K562 (cell line): ENCODE data around the gene MRPL55.

Experiments used
- CREB1 ChIP-seq, 2 experiments: sonication (generic) in 1 of 2; formaldehyde crosslinking in 1 of 2; IDR thresholded peaks; 2 replicates each; pipeline versions ENCODE4 v1.6.1 to v1.8.0; 2012 to 2022; ENCODE audit warnings: inconsistent platforms in 1 of 2, mild to moderate bottlenecking in 1 of 2, missing genetic modification reagents in 1 of 2, moderate library complexity in 1 of 2
- CTCF ChIP-seq, 3 experiments: IDR thresholded peaks in 2 of 3; conservative IDR thresholded peaks in 1 of 3; 2 replicates each; pipeline ENCODE4 v1.5.1; 2011 to 2012; ENCODE audit warnings: low read length in 3 of 3, mild to moderate bottlenecking in 3 of 3, control low read depth in 2 of 3, improper control_type of control experiment in 1 of 3, inconsistent platforms in 1 of 3, low read depth in 1 of 3, mixed read lengths in 1 of 3, moderate library complexity in 1 of 3; ENCODE audit not compliant: insufficient read depth in 2 of 3
- MTA3 ChIP-seq: fragments of 450-650 bp; formaldehyde crosslinking; IDR thresholded peaks from 2 replicates; pipeline ENCODE4 v1.6.1; 2017; ENCODE audit warnings: mild to moderate bottlenecking, borderline replicate concordance
- TOE1 ChIP-seq, 2 experiments: fragments of 450-650 bp in 1 of 2; sonication (generic) in 1 of 2; formaldehyde crosslinking in 1 of 2; IDR thresholded peaks; 2 replicates each; pipeline versions ENCODE4 v1.7.1 to v1.8.0; 2016 to 2022; ENCODE audit warnings: borderline replicate concordance in 2 of 2, mild to moderate bottlenecking in 2 of 2, antibody characterized with exemption in 1 of 2, inconsistent platforms in 1 of 2, low read depth in 1 of 2, missing genetic modification reagents in 1 of 2, moderate library complexity in 1 of 2
- ZBTB5 ChIP-seq: fragments of 450-650 bp; IDR thresholded peaks from 2 replicates; pipeline ENCODE4 v1.6.1; 2017; ENCODE audit warnings: antibody characterized with exemption
- ZNF282 ChIP-seq: sonication (generic); formaldehyde crosslinking; IDR thresholded peaks from 2 replicates; pipeline ENCODE4 v1.8.1; 2023; ENCODE audit warnings: missing genetic modification reagents

GRCh38 chr1:228101994-228102790 is 6.9 kb downstream of the MRPL55 start:
- TF ChIP-seq CTCF (IDR thresholded peaks at IDR 0.05 in 2 of 3, conservative IDR thresholded peaks at IDR 0.05 in 1 of 3; ENCODE audit: insufficient read depth in 2 of 3, low read depth in 1 of 3, low read length in 3 of 3) (peak; percentile 54 to 74 (median 56)), MTA3 (0 out of 2 replicates have a peak, but pooled peaks have one; percentile 17), TOE1 (IDR thresholded peaks at IDR 0.05; ENCODE audit: borderline replicate concordance) (no peak), TOE1 (CRISPR knock-in tag; IDR thresholded peaks at IDR 0.05; ENCODE audit: borderline replicate concordance, low read depth) (no peak), ZNF282 (no peak; the same call in 1 of the 2 replicates), ZBTB5 (no peak), CREB1 (IDR thresholded peaks at IDR 0.05) (no peak; the same call in 1 of the 2 replicates), CREB1 (CRISPR knock-in tag; IDR thresholded peaks at IDR 0.05) (no peak; the same call in 1 of the 2 replicates)
